ENCODE results near the gene ZNF846. TPM values are rescaled to one million over a fixed set of nuclear protein-coding genes. Genes with fewer than 3 reads are reported as not detected.
A peak's percentile ranks its signal among the peaks of the same experiment; 100 is the strongest.
"Not testable (repeated sequence)": the region's sequence is repeated elsewhere in the genome, so short reads cannot be mapped to it uniquely, and the experiment has no call there.

ZNF846 gene
- total RNA-seq, 1 experiment from 2014 or later, result 5.3 TPM

- ChIA-PET CTCF (no interaction called here), POLR2A (no interaction called here)
- Mint-ChIP-seq H3K4me3 (ENCODE audit: unreplicated experiment) (peak overlapping the region; percentile 90), H3K27ac (ENCODE audit: unreplicated experiment) (peak overlapping the region; percentile 100), H3K36me3 (ENCODE audit: insufficient read depth, unreplicated experiment) (peaks cover 23% of the 10 kb centered on the region), H3K9me3 (ENCODE audit: unreplicated experiment) (no peaks in the 10 kb centered on the region), H3K4me1 (ENCODE audit: low read depth, unreplicated experiment) (peaks cover 22% of the 10 kb centered on the region), H3K27me3 (ENCODE audit: insufficient read depth, unreplicated experiment) (no peaks in the 10 kb centered on the region)
- Histone ChIP-seq H3K4me3 (ENCODE audit: low read depth, low read length) (peak overlapping the region; percentile 49), H3K9me3 (no peaks in the 10 kb centered on the region), H3K36me3 (ENCODE audit: control insufficient read depth, insufficient read depth, low read length) (no peaks in the 10 kb centered on the region; the same call in 1 of the 2 replicates), H3K4me1 (peaks cover 24% of the 10 kb centered on the region), H3K27me3 (replicated peaks; ENCODE audit: control insufficient read depth, insufficient read depth, low read length) (no peaks in the 10 kb centered on the region)
- BruUV-seq (replicated peaks), result no TSS peak
- DNase-seq, result no peak
- intact Hi-C loops (cut with micrococcal nuclease; ENCODE audit: unreplicated experiment), result no loop called here
- TF ChIP-seq CTCF (IDR thresholded peaks at IDR 0.05; ENCODE audit: insufficient read depth in 1 of 2, low read depth in 1 of 2, low read length in 1 of 2, severe bottlenecking in 1 of 2, unreplicated experiment in 1 of 2), result no peak
Observed at GRCh38 chr19:9786342-9786741, 17.8 kb upstream of the ZNF846 start.

- no peaks in the 10 kb centered on the region for H3K27me3 Mint-ChIP-seq (ENCODE audit: insufficient read depth, unreplicated experiment)
- Histone ChIP-seq H3K4me3 (ENCODE audit: low read depth, low read length) (peak overlapping the region; percentile 49), H3K27me3 (replicated peaks; ENCODE audit: control insufficient read depth, insufficient read depth, low read length) (no peaks in the 10 kb centered on the region), H3K36me3 (ENCODE audit: control insufficient read depth, insufficient read depth, low read length) (no peaks in the 10 kb centered on the region; the same call in 1 of the 2 replicates), H3K9me3 (no peaks in the 10 kb centered on the region), H3K4me1 (peaks cover 24% of the 10 kb centered on the region)
- intact Hi-C loops (cut with micrococcal nuclease; ENCODE audit: unreplicated experiment), result loop anchor here (1.0 to 2.0 kb wide), 3 partner anchors 17 to 111 kb away; partner anchors contain the start of genes FBXL12, ZNF562 and ZNF846
- H3K4me1 Mint-ChIP-seq (ENCODE audit: low read depth, unreplicated experiment), result peaks cover 22% of the 10 kb centered on the region
- peak overlapping the region; percentile 100 for H3K27ac Mint-ChIP-seq (ENCODE audit: unreplicated experiment)
- peaks cover 23% of the 10 kb centered on the region for H3K36me3 Mint-ChIP-seq (ENCODE audit: insufficient read depth, unreplicated experiment)
- H3K4me3 Mint-ChIP-seq (ENCODE audit: unreplicated experiment), result peak overlapping the region; percentile 90
- DNase-seq, result peak; percentile 98
- POLR2A ChIA-PET, result no interaction called here
- H3K9me3 Mint-ChIP-seq (ENCODE audit: unreplicated experiment), result no peaks in the 10 kb centered on the region
- TF ChIP-seq CTCF (IDR thresholded peaks at IDR 0.05; ENCODE audit: insufficient read depth in 1 of 2, low read depth in 1 of 2, low read length in 1 of 2, severe bottlenecking in 1 of 2, unreplicated experiment in 1 of 2), result no peak
- CTCF ChIA-PET, result no interaction called here
- TSS peak; percentile 68 for BruUV-seq (replicated peaks)
Observed at GRCh38 chr19:9785367-9786331, 17.1 kb upstream of the ZNF846 start.

GRCh38 chr19:9784163-9784496 lies 15.6 kb upstream of the ZNF846 start:
- H3K36me3 ChIP-seq (ENCODE audit: control insufficient read depth, insufficient read depth, low read length); H3K9me3 ChIP-seq; BruUV-seq (replicated peaks); POLR2A ChIA-PET; H3K27me3 ChIP-seq (replicated peaks; ENCODE audit: control insufficient read depth, insufficient read depth, low read length); CTCF ChIA-PET; DNase-seq; H3K27me3 Mint-ChIP-seq (ENCODE audit: insufficient read depth, unreplicated experiment); H3K9me3 Mint-ChIP-seq (ENCODE audit: unreplicated experiment): not testable (repeated sequence)
- intact Hi-C loops (cut with micrococcal nuclease; ENCODE audit: unreplicated experiment), result loop anchor here (1.0 to 2.0 kb wide), 2 partner anchors 8 to 109 kb away; partner anchors contain the start of gene ZNF562
- Histone ChIP-seq H3K4me1 (peaks cover 12% of the 10 kb centered on the region), H3K4me3 (ENCODE audit: low read depth, low read length) (peak overlapping the region; percentile 38)
- H3K27ac Mint-ChIP-seq (ENCODE audit: unreplicated experiment), result peak overlapping the region; percentile 100
- H3K4me3 Mint-ChIP-seq (ENCODE audit: unreplicated experiment), result peak overlapping the region; percentile 90
- H3K4me1 Mint-ChIP-seq (ENCODE audit: low read depth, unreplicated experiment), result peaks cover 15% of the 10 kb centered on the region
- H3K36me3 Mint-ChIP-seq (ENCODE audit: insufficient read depth, unreplicated experiment), result peaks cover 23% of the 10 kb centered on the region
